ENCODE measurements around the gene DZANK1. TPM values are rescaled to one million over a fixed set of nuclear protein-coding genes. Genes with fewer than 3 reads are reported as not detected.
"Not testable (repeated sequence)": the region's sequence is repeated elsewhere in the genome, so short reads cannot be mapped to it uniquely, and the experiment has no call there.

The DZANK1 gene
- total RNA-seq, 8 experiments from 2014 or later, result 1.0 to 7.2 (median 4.4) TPM

DNA sequence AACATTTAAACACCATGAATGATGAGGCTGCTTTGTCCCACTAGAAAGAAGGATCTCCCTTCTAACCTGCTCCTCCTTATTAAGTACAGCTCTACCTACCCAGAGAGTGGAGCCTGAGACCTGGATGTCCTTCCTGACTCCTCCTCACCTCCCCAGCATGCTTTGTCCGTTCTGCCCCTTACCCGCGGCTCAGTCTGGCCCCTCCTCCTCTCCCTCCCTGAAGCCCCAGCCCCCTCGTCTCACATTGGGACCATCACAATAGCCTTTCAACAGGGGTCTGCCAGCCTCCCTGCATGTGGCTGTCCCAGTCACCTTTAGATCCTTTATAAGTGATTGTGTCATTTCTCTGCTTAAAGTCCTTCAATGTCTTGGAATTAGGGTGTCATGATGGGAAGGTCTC, 72.5 kb downstream of the DZANK1 start:
- Histone ChIP-seq H3K4me3 (no peak overlapping the region), H3K4me1 (replicated peaks in 1 of 2) (no peaks in the 10 kb centered on the region), H3K27ac (no peak overlapping the region)
- in situ Hi-C loops (cut with MboI; ENCODE audit: low pct_unique_long_range_greater_than_20kb in 2 of 9, low sequenced_read_pairs in 9 of 9, unreplicated experiment in 9 of 9), result no loop called here
- WGBS, 10 experiments, result 20% methylated on average over 3 of the region's 4 CpGs; no CpG with 5 or more reads in 9 of the 10 experiments
- no peak for ATAC-seq (replicated peaks in 6 of 8)

GRCh38 chr20:18391686-18392085, 75.1 kb downstream of the DZANK1 start:
- no peak for ATAC-seq (replicated peaks in 6 of 8)
- Histone ChIP-seq H3K27ac (no peak overlapping the region), H3K4me1 (replicated peaks in 1 of 2) (no peaks in the 10 kb centered on the region), H3K4me3 (no peak overlapping the region)
- in situ Hi-C loops (cut with MboI; ENCODE audit: low pct_unique_long_range_greater_than_20kb in 2 of 9, low sequenced_read_pairs in 9 of 9, unreplicated experiment in 9 of 9), result no loop called here
- 83 to 94% (median 93%) methylated on average over 2 to 5 of the region's 5 CpGs; no CpG with 5 or more reads in 3 of the 10 experiments for WGBS, 10 experiments

- no peak overlapping the region for H3K27ac ChIP-seq
- no peaks in the 10 kb centered on the region for H3K4me1 ChIP-seq (replicated peaks in 1 of 2)
- in situ Hi-C loops (cut with MboI; ENCODE audit: low pct_unique_long_range_greater_than_20kb in 2 of 9, low sequenced_read_pairs in 9 of 9, unreplicated experiment in 9 of 9), result no loop called here
- no peak overlapping the region for H3K4me3 ChIP-seq
- 8 to 89% (median 69%) methylated on average over 1 to 3 of the region's 3 CpGs; no CpG with 5 or more reads in 3 of the 10 experiments for WGBS, 10 experiments
- ATAC-seq (replicated peaks in 6 of 8), result no peak
These were observed 76.6 kb downstream of the DZANK1 start for GRCh38 chr20:18390201-18390600.

DNA sequence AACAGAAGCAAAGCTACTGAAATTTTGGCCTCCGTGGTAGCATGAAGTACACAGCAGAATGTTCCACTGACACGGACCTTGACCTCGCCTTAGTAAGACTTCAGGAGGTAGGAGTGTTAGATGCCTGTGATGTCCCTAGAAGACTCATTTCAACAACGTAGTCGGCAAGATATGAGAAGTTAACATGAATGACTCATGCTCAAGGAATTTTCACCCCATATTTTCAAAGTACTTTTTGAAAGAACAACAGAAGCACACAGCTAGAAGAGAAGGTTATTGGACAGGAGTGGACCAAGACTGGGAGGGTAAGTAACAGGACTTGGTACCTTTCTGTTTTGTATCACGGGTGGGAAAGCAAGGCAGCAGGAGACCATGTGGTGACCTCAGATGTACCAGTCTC, 78.0 kb downstream of the DZANK1 start:
- Histone ChIP-seq H3K4me1 (replicated peaks in 1 of 2) (no peaks in the 10 kb centered on the region), H3K4me3 (no peak overlapping the region), H3K27ac (no peak overlapping the region)
- peak in 2 of 8 experiments; percentile 34 to 36 for ATAC-seq (replicated peaks in 6 of 8)
- in situ Hi-C loops (cut with MboI; ENCODE audit: low pct_unique_long_range_greater_than_20kb in 2 of 9, low sequenced_read_pairs in 9 of 9, unreplicated experiment in 9 of 9), result no loop called here
- 30 to 100% (median 70%) methylated on average over 1 to 6 of the region's 6 CpGs; no CpG with 5 or more reads in 1 of the 10 experiments for WGBS, 10 experiments

GRCh38 chr20:18380908-18381529, 85.8 kb downstream of the DZANK1 start:
- H3K27ac ChIP-seq, result no peak overlapping the region
- ATAC-seq (replicated peaks in 6 of 8), result no peak
- no peaks in the 10 kb centered on the region for H3K4me1 ChIP-seq (replicated peaks in 1 of 2)
- in situ Hi-C loops (cut with MboI; ENCODE audit: low pct_unique_long_range_greater_than_20kb in 2 of 9, low sequenced_read_pairs in 9 of 9, unreplicated experiment in 9 of 9), result no loop called here
- WGBS, 10 experiments, result 60 to 100% (median 80%) methylated on average over 1 to 4 of the region's 7 CpGs; no CpG with 5 or more reads in 1 of the 10 experiments
- no peak overlapping the region for H3K4me3 ChIP-seq

DNA sequence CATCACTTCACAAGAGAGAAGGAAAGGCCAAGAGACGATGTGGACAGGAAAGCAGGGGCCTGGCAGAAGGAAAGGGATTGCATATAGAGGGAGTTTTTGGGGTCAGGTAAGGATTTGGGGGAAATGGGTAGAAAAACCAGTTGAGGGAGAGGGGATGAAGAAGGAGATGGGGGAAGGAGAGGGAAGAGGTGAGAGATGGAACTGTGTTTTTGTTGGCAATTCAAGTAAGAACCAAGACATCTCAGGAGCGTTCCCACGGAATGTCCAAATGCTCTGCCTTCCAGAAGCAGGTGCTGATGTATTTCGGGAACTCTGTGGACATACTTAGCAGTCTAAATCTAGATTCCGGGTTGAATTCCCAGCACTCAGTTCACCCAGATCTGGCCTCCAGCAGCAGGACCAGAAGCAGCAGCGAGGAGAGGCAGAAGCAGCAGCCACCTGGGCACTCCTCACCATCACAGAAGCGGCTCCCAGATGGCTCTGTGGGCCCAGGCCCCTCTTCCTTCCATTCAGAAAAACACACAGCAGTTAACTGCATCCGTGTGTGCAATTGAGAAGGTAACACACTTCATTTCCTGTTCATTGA, 88.8 kb downstream of the DZANK1 start:
- no peak for ATAC-seq (replicated peaks in 6 of 8)
- in situ Hi-C loops (cut with MboI; ENCODE audit: low pct_unique_long_range_greater_than_20kb in 2 of 9, low sequenced_read_pairs in 9 of 9, unreplicated experiment in 9 of 9), result no loop called here
- no peak overlapping the region for H3K4me3 ChIP-seq
- H3K27ac ChIP-seq, result no peak overlapping the region
- H3K4me1 ChIP-seq (replicated peaks in 1 of 2), result no peaks in the 10 kb centered on the region
- 0 to 100% (median 60%) methylated on average over 1 to 6 of the region's 8 CpGs; no CpG with 5 or more reads in 1 of the 10 experiments for WGBS, 10 experiments

DNA sequence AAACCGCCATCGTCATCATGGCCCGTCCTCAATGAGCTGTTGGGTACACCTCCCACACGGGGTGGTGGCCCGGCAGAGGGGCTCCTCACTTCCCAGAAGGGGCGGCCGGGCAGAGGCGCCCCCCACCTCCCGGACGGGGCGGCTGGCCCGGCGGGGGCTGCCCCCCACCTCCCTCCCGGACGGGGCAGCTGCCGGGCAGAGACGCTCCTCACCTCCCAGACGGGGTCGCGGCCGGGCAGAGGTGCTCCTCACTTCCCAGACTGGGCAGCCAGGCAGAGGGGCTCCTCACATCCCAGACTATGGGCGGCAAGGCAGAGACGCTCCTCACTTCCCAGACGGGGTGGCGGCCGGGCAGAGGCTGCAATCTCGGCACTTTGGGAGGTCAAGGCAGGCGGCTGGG, 91.3 kb downstream of the DZANK1 start:
- H3K4me3 ChIP-seq; ATAC-seq (replicated peaks in 6 of 8); H3K4me1 ChIP-seq (replicated peaks in 1 of 2); H3K27ac ChIP-seq; in situ Hi-C loops (cut with MboI; ENCODE audit: low pct_unique_long_range_greater_than_20kb in 2 of 9, low sequenced_read_pairs in 9 of 9, unreplicated experiment in 9 of 9): not testable (repeated sequence)
- WGBS, 10 experiments, result no CpG with 5 or more reads among the region's 28 CpGs

GRCh38 chr20:18372296-18372695, 94.5 kb downstream of the DZANK1 start:
- Histone ChIP-seq H3K27ac (no peak overlapping the region), H3K4me3 (no peak overlapping the region), H3K4me1 (replicated peaks in 1 of 2) (no peaks in the 10 kb centered on the region)
- in situ Hi-C loops (cut with MboI; ENCODE audit: low pct_unique_long_range_greater_than_20kb in 2 of 9, low sequenced_read_pairs in 9 of 9, unreplicated experiment in 9 of 9), result no loop called here
- ATAC-seq (replicated peaks in 6 of 8), result no peak
- 0 to 67% (median 58%) methylated on average over 1 of the region's 1 CpG; no CpG with 5 or more reads in 4 of the 10 experiments for WGBS, 10 experiments

DNA sequence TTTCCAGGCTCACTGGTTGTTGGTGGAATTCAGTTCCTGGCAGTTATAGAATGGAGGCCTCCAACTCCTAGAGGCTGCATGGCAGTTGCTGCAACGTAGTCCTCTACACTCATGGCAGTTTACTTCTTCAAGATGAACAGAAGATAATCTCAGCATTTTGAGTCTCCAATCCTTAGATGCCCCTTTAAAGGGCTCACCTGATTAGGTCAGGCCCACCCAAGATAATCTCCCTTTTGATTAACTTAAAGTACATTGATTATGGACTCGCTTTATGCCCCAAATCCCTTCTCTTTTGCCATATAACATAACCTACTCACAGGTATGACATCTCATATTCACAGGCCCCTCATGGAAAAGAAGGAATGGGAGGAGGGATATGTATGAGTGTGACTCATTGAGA, 102.1 kb downstream of the DZANK1 start:
- 5 to 100% (median 79%) methylated on average over 1 to 2 of the region's 2 CpGs; no CpG with 5 or more reads in 4 of the 10 experiments for WGBS, 10 experiments
- Histone ChIP-seq H3K27ac (no peak overlapping the region), H3K4me1 (replicated peaks in 1 of 2) (no peaks in the 10 kb centered on the region), H3K4me3 (no peak overlapping the region)
- in situ Hi-C loops (cut with MboI; ENCODE audit: low pct_unique_long_range_greater_than_20kb in 2 of 9, low sequenced_read_pairs in 9 of 9, unreplicated experiment in 9 of 9), result no loop called here
- ATAC-seq (replicated peaks in 6 of 8), result no peak

DNA sequence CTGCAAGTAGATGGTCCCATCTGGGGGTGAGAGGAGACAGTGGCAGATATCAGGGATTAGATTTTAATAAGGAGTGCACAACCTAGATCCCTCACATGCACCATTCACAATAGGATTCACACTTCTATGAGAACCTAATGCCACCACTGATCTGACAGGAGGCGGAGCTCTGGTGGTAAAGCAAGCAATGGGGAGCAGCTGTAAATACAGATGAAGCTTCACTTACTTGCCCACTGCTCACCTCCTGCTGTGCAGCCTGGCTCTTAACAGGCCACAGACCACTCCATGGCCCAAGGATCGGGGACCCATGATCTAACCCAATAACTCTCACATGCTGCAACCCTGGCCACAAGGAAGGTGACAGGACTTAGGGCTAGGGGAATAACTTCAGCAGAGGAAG, 103.1 kb downstream of the DZANK1 start:
- in situ Hi-C loops (cut with MboI; ENCODE audit: low pct_unique_long_range_greater_than_20kb in 2 of 9, low sequenced_read_pairs in 9 of 9, unreplicated experiment in 9 of 9), result no loop called here
- no peak for ATAC-seq (replicated peaks in 6 of 8)
- Histone ChIP-seq H3K4me1 (replicated peaks in 1 of 2) (no peaks in the 10 kb centered on the region), H3K27ac (no peak overlapping the region), H3K4me3 (no peak overlapping the region)
- WGBS, 10 experiments, result 40 to 100% (median 60%) methylated on average over 1 to 2 of the region's 2 CpGs; no CpG with 5 or more reads in 6 of the 10 experiments

DNA sequence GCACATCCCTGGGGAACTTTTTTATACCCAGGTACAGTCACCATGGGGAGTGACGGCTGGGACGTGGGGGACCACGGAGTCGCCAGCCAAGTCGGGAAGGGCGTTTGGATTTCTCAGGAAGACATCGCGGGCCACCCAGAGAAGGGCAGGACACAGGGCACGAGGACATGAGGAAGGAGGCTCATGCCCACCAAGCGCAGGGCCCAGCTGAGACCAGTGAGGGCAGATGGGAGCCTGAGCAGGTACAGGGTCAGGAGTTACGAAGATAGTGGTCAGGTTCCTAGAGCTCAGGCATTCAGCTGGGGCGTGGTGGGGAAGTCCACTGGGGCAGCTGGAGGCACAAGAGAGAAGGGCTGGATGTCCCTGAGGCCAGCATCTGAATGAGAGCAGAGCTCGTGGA, 103.9 kb downstream of the DZANK1 start:
- H3K27ac ChIP-seq, result no peak overlapping the region
- H3K4me1 ChIP-seq (replicated peaks in 1 of 2), result no peaks in the 10 kb centered on the region
- ATAC-seq (replicated peaks in 6 of 8), result no peak
- WGBS, 10 experiments, result 0 to 80% (median 53%) methylated on average over 1 to 8 of the region's 13 CpGs; no CpG with 5 or more reads in 6 of the 10 experiments
- in situ Hi-C loops (cut with MboI; ENCODE audit: low pct_unique_long_range_greater_than_20kb in 2 of 9, low sequenced_read_pairs in 9 of 9, unreplicated experiment in 9 of 9), result no loop called here
- H3K4me3 ChIP-seq, result no peak overlapping the region

- 50 to 100% (median 80%) methylated on average over 1 of the region's 1 CpG; no CpG with 5 or more reads in 3 of the 10 experiments for WGBS, 10 experiments
- H3K4me1 ChIP-seq (replicated peaks in 1 of 2), result no peaks in the 10 kb centered on the region
- in situ Hi-C loops (cut with MboI; ENCODE audit: low pct_unique_long_range_greater_than_20kb in 2 of 9, low sequenced_read_pairs in 9 of 9, unreplicated experiment in 9 of 9), result no loop called here
- no peak overlapping the region for H3K4me3 ChIP-seq
- no peak for ATAC-seq (replicated peaks in 6 of 8)
- no peak overlapping the region for H3K27ac ChIP-seq
These were observed 105.2 kb downstream of the DZANK1 start for GRCh38 chr20:18361678-18362077.

- Histone ChIP-seq H3K4me3 (no peak overlapping the region), H3K27ac (no peak overlapping the region), H3K4me1 (replicated peaks in 1 of 2) (no peaks in the 10 kb centered on the region)
- in situ Hi-C loops (cut with MboI; ENCODE audit: low pct_unique_long_range_greater_than_20kb in 2 of 9, low sequenced_read_pairs in 9 of 9, unreplicated experiment in 9 of 9), result no loop called here
- 14 to 50% (median 25%) methylated on average over 1 of the region's 1 CpG; no CpG with 5 or more reads in 5 of the 10 experiments for WGBS, 10 experiments
- ATAC-seq (replicated peaks in 6 of 8), result peak in 2 of 8 experiments; percentile 41 to 63
These were observed 106.2 kb downstream of the DZANK1 start for GRCh38 chr20:18360635-18361034.

- H3K27ac ChIP-seq, result no peak overlapping the region
- 50 to 100% (median 91%) methylated on average over 1 of the region's 1 CpG; no CpG with 5 or more reads in 5 of the 10 experiments for WGBS, 10 experiments
- no peak for ATAC-seq (replicated peaks in 6 of 8)
- in situ Hi-C loops (cut with MboI; ENCODE audit: low pct_unique_long_range_greater_than_20kb in 2 of 9, low sequenced_read_pairs in 9 of 9, unreplicated experiment in 9 of 9), result no loop called here
- no peaks in the 10 kb centered on the region for H3K4me1 ChIP-seq (replicated peaks in 1 of 2)
- H3K4me3 ChIP-seq, result no peak overlapping the region
These were observed 107.0 kb downstream of the DZANK1 start for GRCh38 chr20:18359854-18360253.

Data from motor neuron (in vitro differentiated cells).